Measurements from ENCODE around the gene DOCK8.

The DOCK8 gene

DNA sequence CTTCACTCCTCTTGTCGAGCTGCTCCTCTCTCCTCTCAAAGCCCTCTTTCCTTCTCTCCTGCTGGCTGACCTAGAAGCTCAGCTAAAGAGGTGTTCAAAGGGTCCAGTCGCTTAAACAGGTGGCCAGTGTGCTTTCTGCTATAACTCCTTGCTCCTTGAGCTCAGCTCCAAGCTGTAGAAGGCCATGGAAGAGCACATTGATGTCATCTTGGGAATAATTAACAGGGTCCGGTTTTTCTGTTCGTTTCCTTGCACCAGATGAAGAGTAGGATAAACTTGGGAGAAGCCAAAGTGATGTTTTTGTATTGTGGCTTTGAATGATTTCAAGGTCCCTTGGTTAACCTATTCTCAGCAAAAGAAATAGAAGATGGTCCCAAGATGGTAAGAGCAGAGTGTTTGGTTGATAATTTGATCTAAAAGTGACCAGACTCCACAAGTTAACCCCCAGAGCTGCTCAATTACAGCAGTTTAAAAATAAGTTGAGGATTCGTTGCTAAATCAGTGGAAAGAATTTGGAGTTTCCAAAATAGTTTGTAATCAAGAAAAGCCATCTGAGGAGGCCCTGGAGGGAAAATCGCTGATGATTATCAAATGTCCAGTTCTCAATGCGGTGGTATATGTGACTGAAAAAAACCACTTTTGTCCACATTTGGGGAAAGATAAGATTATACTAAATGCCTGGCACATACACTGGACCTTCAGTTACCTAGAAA, 148.1 kb downstream of the DOCK8 start:
- no peak for TF ChIP-seq CTCF (IDR thresholded peaks at IDR 0.05)

DNA sequence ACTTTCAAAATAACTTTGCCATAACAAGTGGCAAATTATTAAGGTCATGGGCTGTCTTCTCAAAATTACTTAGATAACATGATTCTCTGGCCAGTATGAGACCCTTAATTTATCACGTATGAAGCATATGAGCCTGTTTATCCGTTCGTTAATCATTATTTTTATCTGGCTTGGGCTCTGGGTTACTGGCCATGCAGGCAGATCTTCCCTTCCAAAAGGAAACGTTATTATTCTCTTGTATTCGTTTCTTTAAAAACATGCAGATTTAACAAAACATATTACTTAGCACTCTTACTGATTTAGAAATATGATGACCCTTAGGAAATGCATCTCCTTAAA, 148.6 kb downstream of the DOCK8 start:
- no peak for TF ChIP-seq CTCF (IDR thresholded peaks at IDR 0.05)

- TF ChIP-seq CTCF (IDR thresholded peaks at IDR 0.05), result no peak
Measured at GRCh38 chr9:365436-365835, 150.8 kb downstream of the DOCK8 start.

DNA sequence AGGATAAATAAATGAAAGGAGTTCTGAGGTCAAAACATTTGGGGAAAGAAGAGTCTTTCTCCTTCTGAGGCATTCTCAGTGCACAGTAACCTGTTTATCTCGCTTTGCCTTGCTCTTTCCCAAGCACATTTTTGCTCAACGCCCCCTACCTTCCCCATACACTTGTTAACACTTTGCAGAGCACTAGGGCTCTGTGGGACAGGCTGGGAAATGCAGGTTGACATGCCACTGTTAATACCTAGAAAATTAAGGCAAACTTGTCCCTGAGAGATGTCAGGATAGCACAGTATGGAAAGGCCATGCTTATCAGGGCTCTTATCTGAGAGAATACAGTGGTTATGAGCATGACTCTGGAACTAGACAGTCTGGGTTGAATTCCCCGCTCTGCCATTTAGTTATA, 152.0 kb downstream of the DOCK8 start:
- TF ChIP-seq CTCF (IDR thresholded peaks at IDR 0.05), result no peak

DNA sequence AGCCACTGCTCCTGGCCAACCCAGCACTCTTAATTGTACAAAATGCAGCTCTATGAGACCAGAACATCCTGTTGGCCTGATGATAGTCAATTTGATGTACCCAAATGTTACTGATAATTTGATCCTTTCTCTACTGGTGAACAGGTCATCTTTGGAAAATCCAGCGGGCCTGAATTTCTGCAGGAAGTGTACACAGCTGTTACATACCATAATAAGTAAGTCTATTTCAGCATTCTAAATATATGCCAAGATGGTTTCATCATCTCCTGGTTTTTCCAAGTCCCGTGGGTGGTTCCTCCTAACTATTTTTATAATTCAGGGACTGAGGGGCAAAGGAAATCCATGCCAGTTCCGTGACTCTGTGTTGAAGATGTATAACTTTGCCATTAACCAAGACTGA, 155.4 kb downstream of the DOCK8 start:
- no peak for TF ChIP-seq CTCF (IDR thresholded peaks at IDR 0.05)

DNA sequence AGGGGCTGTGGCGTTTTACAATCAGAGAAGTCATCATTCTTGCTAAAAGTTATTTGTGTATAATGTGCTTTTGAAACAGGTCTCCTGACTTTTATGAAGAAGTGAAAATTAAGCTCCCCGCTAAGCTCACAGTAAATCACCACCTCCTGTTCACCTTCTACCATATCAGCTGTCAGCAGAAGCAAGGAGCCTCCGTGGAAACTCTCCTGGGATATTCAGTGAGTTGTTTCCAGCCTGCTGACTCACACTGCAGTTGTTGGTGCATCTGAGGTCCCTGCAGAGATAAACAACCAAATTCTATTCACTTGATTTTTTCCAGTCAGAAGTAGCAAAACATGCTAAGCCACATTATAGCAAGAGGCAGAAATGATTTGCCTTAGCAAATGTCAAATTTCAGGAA, 156.7 kb downstream of the DOCK8 start:
- TF ChIP-seq CTCF (IDR thresholded peaks at IDR 0.05), result no peak

DNA sequence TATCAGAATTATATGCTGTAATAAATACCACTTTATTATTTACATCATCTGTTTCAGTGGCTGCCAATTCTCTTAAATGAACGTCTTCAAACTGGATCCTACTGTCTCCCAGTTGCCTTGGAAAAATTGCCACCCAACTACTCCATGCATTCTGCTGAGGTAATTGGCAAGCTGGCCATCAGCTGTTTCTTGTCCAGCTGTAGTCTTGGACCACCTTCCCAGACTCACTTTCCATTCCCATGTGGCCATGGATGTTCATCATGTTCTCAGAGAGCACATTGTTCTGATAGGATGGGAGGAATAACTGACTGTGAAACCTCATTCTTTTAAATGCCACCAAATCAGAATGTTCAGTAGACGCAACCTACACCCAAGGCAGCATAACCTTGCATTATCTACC, 157.5 kb downstream of the DOCK8 start:
- TF ChIP-seq CTCF (IDR thresholded peaks at IDR 0.05), result no peak

DNA sequence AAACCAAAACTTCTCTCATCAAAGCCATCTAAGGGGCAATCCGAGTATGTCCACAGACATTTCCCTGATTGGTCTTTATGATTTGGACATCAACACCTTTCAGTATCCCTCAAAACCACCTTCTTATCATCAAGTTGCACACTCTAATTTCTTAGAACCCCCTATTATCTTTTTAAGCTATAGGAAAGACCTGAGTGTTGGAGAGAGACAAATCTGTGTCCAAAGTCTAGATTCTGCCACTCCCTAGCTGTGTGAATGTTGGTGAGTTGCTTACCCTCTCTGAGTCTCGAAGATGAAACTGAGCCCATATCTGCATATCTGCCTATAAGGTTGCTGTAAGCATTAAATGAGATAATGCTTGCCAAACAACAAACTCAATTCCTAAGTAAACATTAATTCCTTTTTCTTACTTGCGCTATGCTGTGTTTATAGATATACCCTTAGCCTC, 159.1 kb downstream of the DOCK8 start:
- no peak for TF ChIP-seq CTCF (IDR thresholded peaks at IDR 0.05)
